Choroid plexus epithelial cell (primary cell): ENCODE data around the gene CDK6.

Experiments
- DNase-seq: peaks from one replicate; pipeline ENCODE4 v3.0.0-alpha.2; 2010; ENCODE audit warnings: low read depth
- H3K4me3 ChIP-seq: 2 replicates; pipeline ENCODE4 v1.5.1; 2011; ENCODE audit warnings: low read depth, mild to moderate bottlenecking, control low read depth, low read length, moderate library complexity
- TF ChIP-seq, protein P1 (sequence below): conservative IDR thresholded peaks from 2 replicates; pipeline ENCODE4 v1.5.1; 2011; ENCODE audit warnings: low read depth, mild to moderate bottlenecking, control low read depth, inconsistent platforms, low read length, moderate library complexity

CDK6 gene

DNA sequence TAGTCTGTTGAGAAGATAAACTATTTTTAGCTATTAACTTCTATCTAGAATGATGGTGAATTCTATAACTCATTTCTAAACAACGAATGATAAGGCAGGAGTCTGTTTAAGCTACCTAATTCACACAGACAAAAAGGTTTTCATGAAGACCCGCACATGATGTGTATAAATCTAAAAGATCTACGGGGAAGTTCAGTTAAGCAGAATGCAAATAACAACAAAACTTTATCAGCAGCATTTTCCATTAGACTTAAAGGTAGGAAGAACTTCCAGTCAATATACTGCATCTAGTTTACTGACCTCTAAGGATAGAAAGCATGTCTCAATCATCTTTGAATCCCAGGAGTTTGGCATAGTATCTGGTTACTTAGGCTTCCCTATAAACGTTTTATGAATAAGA is 62.6 kb downstream of the CDK6 start:
- TF ChIP-seq, protein P1, sequence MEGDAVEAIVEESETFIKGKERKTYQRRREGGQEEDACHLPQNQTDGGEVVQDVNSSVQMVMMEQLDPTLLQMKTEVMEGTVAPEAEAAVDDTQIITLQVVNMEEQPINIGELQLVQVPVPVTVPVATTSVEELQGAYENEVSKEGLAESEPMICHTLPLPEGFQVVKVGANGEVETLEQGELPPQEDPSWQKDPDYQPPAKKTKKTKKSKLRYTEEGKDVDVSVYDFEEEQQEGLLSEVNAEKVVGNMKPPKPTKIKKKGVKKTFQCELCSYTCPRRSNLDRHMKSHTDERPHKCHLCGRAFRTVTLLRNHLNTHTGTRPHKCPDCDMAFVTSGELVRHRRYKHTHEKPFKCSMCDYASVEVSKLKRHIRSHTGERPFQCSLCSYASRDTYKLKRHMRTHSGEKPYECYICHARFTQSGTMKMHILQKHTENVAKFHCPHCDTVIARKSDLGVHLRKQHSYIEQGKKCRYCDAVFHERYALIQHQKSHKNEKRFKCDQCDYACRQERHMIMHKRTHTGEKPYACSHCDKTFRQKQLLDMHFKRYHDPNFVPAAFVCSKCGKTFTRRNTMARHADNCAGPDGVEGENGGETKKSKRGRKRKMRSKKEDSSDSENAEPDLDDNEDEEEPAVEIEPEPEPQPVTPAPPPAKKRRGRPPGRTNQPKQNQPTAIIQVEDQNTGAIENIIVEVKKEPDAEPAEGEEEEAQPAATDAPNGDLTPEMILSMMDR: no peak
- DNase-seq: no peak
- H3K4me3 ChIP-seq: no peak overlapping the region

DNA sequence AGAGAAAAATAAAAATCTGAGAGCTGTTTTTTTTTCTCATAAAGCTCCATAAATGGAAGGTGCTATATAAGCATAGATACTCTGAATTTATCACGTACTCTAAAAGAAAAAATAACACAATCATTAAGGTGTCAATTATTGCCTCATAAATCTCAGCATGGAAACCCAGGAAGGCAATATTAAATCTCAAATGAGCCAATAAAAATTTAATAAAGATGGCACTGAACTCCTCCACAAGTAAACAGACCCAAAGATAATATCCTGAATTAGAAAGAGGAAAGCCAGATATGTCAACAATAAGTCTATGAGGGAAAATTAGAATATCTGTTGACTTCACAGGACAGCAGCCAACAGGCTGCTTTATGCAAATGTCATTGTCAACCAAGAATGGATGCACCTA is 66.5 kb downstream of the CDK6 start:
- no peak overlapping the region for H3K4me3 ChIP-seq
- DNase-seq: no peak
- TF ChIP-seq, protein P1: no peak

DNA sequence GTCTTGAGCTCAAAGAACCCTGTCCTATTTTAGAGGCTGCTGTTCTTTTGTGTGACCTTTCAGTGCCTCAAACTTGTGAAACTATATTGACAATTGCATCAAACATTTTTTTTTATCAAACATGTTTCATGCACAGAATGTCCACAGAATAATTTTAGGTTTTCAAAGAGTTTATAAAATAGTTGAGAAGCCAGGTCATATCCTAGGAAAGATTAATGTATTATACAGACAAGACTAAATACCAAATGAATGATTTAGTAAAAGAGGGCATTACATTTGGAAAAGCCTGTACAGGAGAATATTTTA is 67.0 kb downstream of the CDK6 start:
- DNase-seq: no peak
- no peak overlapping the region for H3K4me3 ChIP-seq
- TF ChIP-seq, protein P1: no peak

DNA sequence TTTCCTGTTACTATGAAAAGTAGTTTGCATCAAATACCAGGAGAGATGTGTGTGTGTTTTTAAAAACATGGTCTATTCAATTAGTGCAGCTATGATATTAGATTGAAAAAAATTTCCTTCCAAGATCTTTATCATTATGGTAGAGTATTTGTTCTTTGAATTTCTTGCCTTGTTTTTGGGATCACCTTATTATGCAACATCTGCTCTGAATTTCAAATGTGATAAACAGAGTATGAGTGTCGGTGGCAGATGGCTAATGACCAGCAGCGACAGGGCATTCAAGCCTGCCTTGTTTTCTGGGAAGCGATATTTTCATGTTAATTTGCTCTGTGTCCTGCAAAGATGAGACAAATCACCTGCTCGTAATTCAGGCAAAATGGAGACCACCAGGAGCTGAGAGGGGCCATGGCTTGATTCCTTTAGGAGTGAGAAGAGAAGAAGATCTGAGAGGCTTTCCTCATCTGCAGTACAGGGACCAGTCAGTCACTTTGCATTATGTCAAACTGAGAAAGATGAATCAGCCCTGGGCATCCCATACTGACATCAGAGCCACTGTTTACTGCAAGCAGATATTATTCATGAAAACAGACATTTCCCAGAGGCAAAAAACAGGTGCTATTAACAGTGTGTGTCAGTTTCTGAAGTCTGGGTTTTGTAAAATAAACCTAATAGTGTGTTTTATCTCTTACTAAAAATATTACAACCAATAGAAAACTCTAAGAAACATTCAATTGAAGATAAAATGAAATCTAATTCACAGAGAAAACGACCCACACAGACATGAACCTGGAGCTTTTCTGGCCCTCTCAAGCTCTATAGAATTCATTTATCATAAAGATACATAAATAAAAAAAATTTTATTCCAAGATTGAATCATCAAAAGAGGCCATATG is 67.6 kb downstream of the CDK6 start:
- H3K4me3 ChIP-seq: no peak overlapping the region
- TF ChIP-seq, protein P1: no peak
- peak; percentile 47 for DNase-seq

DNA sequence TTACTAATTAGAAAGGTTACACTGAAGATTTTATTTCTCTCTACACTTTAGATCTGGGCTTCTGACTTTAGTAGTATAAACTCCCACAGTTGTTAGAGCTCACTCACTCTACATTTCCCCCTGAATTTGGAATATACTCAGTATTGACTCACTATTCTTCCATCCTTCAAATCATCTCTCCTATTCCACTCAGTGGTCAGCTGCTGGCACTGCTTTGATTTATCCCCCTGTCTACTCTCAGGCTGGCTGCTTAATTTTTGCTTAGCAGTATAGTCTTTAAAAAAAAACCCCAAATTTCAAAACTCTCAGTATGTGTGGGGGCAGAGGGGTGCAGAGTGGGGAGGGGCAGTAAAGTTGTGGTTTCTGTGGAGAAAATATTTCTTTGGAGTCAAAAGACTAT is 68.9 kb downstream of the CDK6 start:
- no peak overlapping the region for H3K4me3 ChIP-seq
- peak; percentile 54 for DNase-seq
- TF ChIP-seq, protein P1: peak; percentile 19

DNA sequence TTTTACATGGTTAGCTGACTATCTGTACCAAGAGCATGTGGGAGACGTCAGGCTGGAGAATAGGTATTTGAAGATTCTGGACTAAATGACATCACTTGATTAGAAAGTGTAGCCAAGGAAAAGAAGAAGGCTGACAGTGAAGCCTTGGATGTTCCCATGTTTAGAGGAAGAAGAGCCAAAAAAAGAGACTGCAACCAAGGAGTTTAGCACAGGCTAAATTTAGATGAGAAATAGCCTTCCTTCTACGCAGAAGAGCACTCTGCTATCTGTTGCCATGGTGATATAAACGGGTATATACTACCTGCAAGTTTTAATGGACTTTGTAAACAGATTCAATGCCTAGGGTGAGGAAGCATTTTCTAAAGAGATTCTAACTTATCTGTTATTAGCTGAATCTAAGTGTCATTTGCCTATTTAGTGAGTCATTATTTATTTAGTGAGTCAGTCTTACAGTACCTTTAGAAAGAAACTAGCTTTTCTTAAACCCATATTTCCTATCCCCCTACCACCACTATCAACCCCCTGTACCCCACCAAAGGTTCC is 69.8 kb downstream of the CDK6 start:
- TF ChIP-seq, protein P1: no peak
- no peak overlapping the region for H3K4me3 ChIP-seq
- peak; percentile 60 for DNase-seq

DNA sequence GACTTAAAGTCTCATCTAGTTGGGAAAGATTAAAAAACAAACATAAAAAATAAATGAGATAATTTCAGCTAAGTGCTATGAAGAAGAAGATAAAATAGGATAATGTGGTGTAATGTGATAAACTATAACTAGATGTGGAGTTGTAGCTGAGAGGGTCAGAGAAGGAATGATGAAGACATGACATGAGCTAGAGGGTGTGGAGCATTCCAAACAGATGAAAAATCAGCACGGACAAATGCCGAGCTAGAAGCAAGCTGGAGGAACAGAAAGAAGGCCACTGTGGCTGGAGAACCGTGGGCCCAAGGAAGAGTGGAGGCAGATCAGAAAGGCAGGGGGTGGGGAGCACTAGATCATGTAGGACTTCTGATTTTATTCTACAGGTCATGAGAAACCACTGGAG is 70.6 kb downstream of the CDK6 start:
- TF ChIP-seq, protein P1: no peak
- no peak overlapping the region for H3K4me3 ChIP-seq
- DNase-seq: peak; percentile 93
